HepG2 (cell line): ENCODE measurements around the gene BCAN. TPM values are rescaled to one million over a fixed set of nuclear protein-coding genes. Genes with fewer than 3 reads are reported as not detected.

Experiments used
- DMTF1 ChIP-seq: sonication (generic); formaldehyde crosslinking; IDR thresholded peaks from 2 replicates; pipeline ENCODE4 v1.4.0; 2020; ENCODE audit warnings: mild to moderate bottlenecking, missing genetic modification reagents
- DRAP1 ChIP-seq: IDR thresholded peaks from 2 replicates; pipeline ENCODE4 v1.6.1; 2016; ENCODE audit warnings: missing genetic modification reagents, missing compliant biosample characterization
- HMG20B ChIP-seq: conservative IDR thresholded peaks from 2 replicates; pipeline ENCODE4 v1.6.1; 2016; ENCODE audit warnings: missing genetic modification reagents, missing compliant biosample characterization
- IRF1 ChIP-seq: sonication (generic); formaldehyde crosslinking; IDR thresholded peaks from 2 replicates; pipeline ENCODE4 v1.4.0; 2020; ENCODE audit warnings: low read depth, mild to moderate bottlenecking, missing genetic modification reagents
- MAFG ChIP-seq: sonication (generic); formaldehyde crosslinking; IDR thresholded peaks from 2 replicates; pipeline ENCODE4 v1.5.1; 2020; ENCODE audit warnings: mild to moderate bottlenecking, missing genetic modification reagents
- MLXIP ChIP-seq: sonication (generic); formaldehyde crosslinking; IDR thresholded peaks from 2 replicates; pipeline ENCODE4 v1.9.0; 2021; ENCODE audit warnings: missing genetic modification reagents, borderline replicate concordance
- NPAS2 ChIP-seq: sonication (generic); formaldehyde crosslinking; IDR thresholded peaks from 2 replicates; pipeline ENCODE4 v1.8.0; 2022; ENCODE audit warnings: mild to moderate bottlenecking, missing genetic modification reagents, borderline replicate concordance
- RBM22 ChIP-seq: fragments of 200-400 bp; formaldehyde crosslinking; optimal IDR thresholded peaks from 2 replicates; pipeline ENCODE3; 2017; ENCODE audit warnings: mild to moderate bottlenecking, low read length, moderate library complexity
- SRF ChIP-seq: IDR thresholded peaks from 2 replicates; pipeline ENCODE4 v1.6.1; 2011; ENCODE audit warnings: mild to moderate bottlenecking, low read depth, low read length, moderate library complexity
- ZNF18 ChIP-seq: sonication (generic); formaldehyde crosslinking; IDR thresholded peaks from 2 replicates; pipeline ENCODE4 v1.8.0; 2022; ENCODE audit warnings: mild to moderate bottlenecking, missing genetic modification reagents; ENCODE audit not compliant: insufficient replicate concordance
- ZNF232 ChIP-seq: sonication (generic); formaldehyde crosslinking; IDR thresholded peaks from 2 replicates; pipeline ENCODE4 v1.4.0; 2020; ENCODE audit warnings: missing genetic modification reagents, borderline replicate concordance
- ZNF280D ChIP-seq: sonication (generic); formaldehyde crosslinking; IDR thresholded peaks from 2 replicates; pipeline ENCODE4 v1.5.1; 2020; ENCODE audit warnings: mild to moderate bottlenecking, missing genetic modification reagents
- ZNF580 ChIP-seq: IDR thresholded peaks from 2 replicates; pipeline ENCODE4 v1.6.1; 2016; ENCODE audit warnings: low read depth, borderline replicate concordance
- ZNF816 ChIP-seq: sonication (generic); formaldehyde crosslinking; IDR thresholded peaks from 2 replicates; pipeline ENCODE4 v1.8.0; 2022; ENCODE audit warnings: missing genetic modification reagents, mild to moderate bottlenecking, borderline replicate concordance
- ZSCAN12 ChIP-seq: sonication (generic); formaldehyde crosslinking; IDR thresholded peaks from 2 replicates; pipeline ENCODE4 v1.9.0; 2021; ENCODE audit warnings: mild to moderate bottlenecking, missing genetic modification reagents
- polyA plus RNA-seq, 8 experiments: library from polyadenylated mRNA; depleted of rRNA in 3 of 8; stranded (reverse) in 7 of 8; unstranded in 1 of 8; fragments of >200 nt; fragmentation: Illumina TruSeq in 4 of 8; extraction: Trizol in 4 of 8; gene quantifications; 2 replicates each; pipeline versions ENCODE4 v1.2.1 to v1.2.3, GENCODE V29; 2011 to 2016; ENCODE audit warnings: low read depth in 4 of 8, missing spikeins in 1 of 8, mixed read lengths in 1 of 8; ENCODE audit not compliant: insufficient read depth in 1 of 8
- total RNA-seq, 5 experiments: library from RNA; depleted of rRNA; stranded (reverse); fragments of >200 nt; fragmentation: Illumina TruSeq; extraction: Trizol; gene quantifications; 2 replicates each; pipeline ENCODE4 v1.2.3, GENCODE V29; 2016; ENCODE audit warnings: low read depth in 1 of 5

BCAN gene
- total and polyA plus RNA-seq, 2 of the 13 experiments (the other 11 are each of a cell fraction or from before 2014, with no cell fraction given), result not detected

GRCh38 chr1:156601122-156601830 is 40.6 kb upstream of the BCAN start, which contains the start of gene GPATCH4 (continued):
- no peak; the same call in 1 of the 2 replicates for TF ChIP-seq MLXIP (CRISPR knock-in tag)
- no peak; the same call in 1 of the 2 replicates for TF ChIP-seq DMTF1 (CRISPR knock-in tag)
- TF ChIP-seq ZNF816, result no peak
- TF ChIP-seq HMG20B (CRISPR knock-in tag), result 0 out of 2 replicates have a peak, but pooled peaks have one; percentile 31
- no peak for TF ChIP-seq IRF1 (CRISPR knock-in tag)
- no peak for TF ChIP-seq NPAS2 (CRISPR knock-in tag)
- TF ChIP-seq MAFG (CRISPR knock-in tag), result no peak
- TF ChIP-seq DRAP1 (CRISPR knock-in tag), result peak; percentile 72
- peak; percentile 94 for TF ChIP-seq ZNF232 (CRISPR knock-in tag)
- no peak for TF ChIP-seq ZNF18 (CRISPR knock-in tag)
- 0 out of 2 replicates have a peak, but pooled peaks have one; percentile 35 for TF ChIP-seq ZSCAN12
- 0 out of 2 replicates have a peak, but pooled peaks have one; percentile 37 for TF ChIP-seq ZNF580 (CRISPR knock-in tag)
- TF ChIP-seq RBM22, result no peak
- no peak for TF ChIP-seq ZNF280D (CRISPR knock-in tag)
- TF ChIP-seq SRF, result peak; percentile 72; the same call in 1 of the 2 replicates
